GM12878 (cell line): ENCODE results near the gene BSN. TPM values are rescaled to one million over a fixed set of nuclear protein-coding genes. Genes with fewer than 3 reads are reported as not detected.

ENCODE experiments used
- ATAC-seq: fragments of 200-7000 bp; cut with Tn5 transposase; 3 replicates; pipeline ENCODE4 v1.9.1; 2020; ENCODE audit warnings: mild to moderate bottlenecking, moderate library complexity
- BruUV-seq: library from RNA; stranded (reverse); fragments of 400-500 nt; replicated peaks from 2 replicates; lab custom pipeline; 2021; lab: Mats Ljungman, UMichigan
- CTCF ChIA-PET: fragments of 300-600 bp; sonication (Branson Sonifier 250); formaldehyde crosslinking; extraction: SDS; loops from one replicate; lab custom pipeline; 2021; ENCODE audit warnings: inconsistent platforms; lab: Yijun Ruan, JAX
- POLR2A ChIA-PET: fragments of 350-600 bp; formaldehyde crosslinking; extraction: SDS; loops from one replicate; lab custom pipeline; 2021; ENCODE audit warnings: inconsistent platforms; lab: Charles Lee
- RAD21 ChIA-PET: fragments of 300-600 bp; sonication (Branson Sonifier 250); formaldehyde crosslinking; loops from one replicate; lab custom pipeline; 2023; ENCODE audit warnings: antibody characterized with exemption; ENCODE audit not compliant: unreplicated experiment; lab: Charles Lee
- SMC1A ChIA-PET: fragments of 300-600 bp; sonication (Branson Sonifier 250); formaldehyde crosslinking; loops from one replicate; lab custom pipeline; 2023; ENCODE audit not compliant: unreplicated experiment, uncharacterized antibody; lab: Charles Lee
- DNase-seq: peaks from one replicate; pipeline ENCODE4 v3.0.0-alpha.2; 2011; ENCODE audit warnings: low read depth, low spot score
- FAIRE-seq: peaks from 3 replicates; lab custom pipeline; 2011; peaks lifted over from hg19 to GRCh38; lab: Jason Lieb, UNC
- H2AFZ ChIP-seq: 2 replicates; pipeline ENCODE4 v1.6.0; 2011; ENCODE audit warnings: low read depth, low read length, control low read depth; ENCODE audit not compliant: control insufficient read depth
- H3K27ac ChIP-seq: 2 replicates; pipeline ENCODE4 v1.5.1; 2011; ENCODE audit warnings: control low read depth; ENCODE audit not compliant: control insufficient read depth, insufficient read depth
- H3K27me3 ChIP-seq, 2 experiments: replicated peaks in 1 of 2; 2 replicates each; pipeline versions ENCODE4 v1.6.0 to v1.6.1; 2011; ENCODE audit warnings: low read length in 1 of 2; ENCODE audit not compliant: control insufficient read depth in 2 of 2, insufficient read depth in 2 of 2
- H3K36me3 ChIP-seq, 2 experiments: 2 replicates each; pipeline ENCODE4 v1.5.1; 2011; ENCODE audit warnings: low read length in 1 of 2; ENCODE audit not compliant: control insufficient read depth in 2 of 2, insufficient read depth in 2 of 2
- H3K4me1 ChIP-seq: 2 replicates; pipeline ENCODE4 v1.6.1; 2011; ENCODE audit warnings: mild to moderate bottlenecking, low read length, moderate library complexity, mixed read lengths; ENCODE audit not compliant: control insufficient read depth, insufficient read depth
- H3K4me2 ChIP-seq: 2 replicates; pipeline ENCODE4 v1.6.0; 2011; ENCODE audit warnings: control low read depth; ENCODE audit not compliant: control insufficient read depth, insufficient read depth
- H3K4me3 ChIP-seq: fragments of 200-600 bp; sonication (generic); 2 replicates; pipeline ENCODE4 v1.5.1; 2016
- H3K79me2 ChIP-seq: 2 replicates; pipeline ENCODE4 v1.6.0; 2011; ENCODE audit warnings: low read length; ENCODE audit not compliant: control insufficient read depth, insufficient read depth
- H3K9ac ChIP-seq: 2 replicates; pipeline ENCODE4 v1.8.0; 2011; ENCODE audit warnings: low read length, control low read depth, mixed read lengths; ENCODE audit not compliant: control insufficient read depth, insufficient read depth
- H3K9me3 ChIP-seq: replicated peaks from 3 replicates; pipeline ENCODE4 v1.5.1; 2011; ENCODE audit warnings: mild to moderate bottlenecking, low read length; ENCODE audit not compliant: control insufficient read depth, insufficient read depth
- H4K20me1 ChIP-seq: 2 replicates; pipeline ENCODE4 v1.6.0; 2011; ENCODE audit not compliant: control insufficient read depth, insufficient read depth
- ATF2 ChIP-seq: IDR thresholded peaks from 2 replicates; pipeline ENCODE4 v1.6.1; 2012; ENCODE audit warnings: low read length, inconsistent platforms
- CHD1 ChIP-seq: IDR thresholded peaks from 2 replicates; pipeline ENCODE4 v1.6.1; 2012; ENCODE audit warnings: low read depth, low read length, improper control_type of control experiment
- FOS ChIP-seq: IDR thresholded peaks from 3 replicates; pipeline ENCODE4 v1.6.1; 2011; ENCODE audit warnings: borderline replicate concordance; ENCODE audit not compliant: insufficient read length; ENCODE audit errors: extremely low read depth
- IRF5 ChIP-seq: fragments of 450-650 bp; IDR thresholded peaks from 2 replicates; pipeline ENCODE4 v1.6.1; 2017; ENCODE audit warnings: borderline replicate concordance
- MEF2A ChIP-seq: IDR thresholded peaks from 2 replicates; pipeline ENCODE4 v1.6.1; 2011; ENCODE audit warnings: low read depth, mild to moderate bottlenecking, low read length, moderate library complexity; ENCODE audit not compliant: insufficient read depth
- MTA2 ChIP-seq: fragments of 450-650 bp; IDR thresholded peaks from 2 replicates; pipeline ENCODE4 v1.6.1; 2016; ENCODE audit warnings: low read depth, mild to moderate bottlenecking, moderate library complexity
- MXI1 ChIP-seq: fragments of 150-350 bp; IDR thresholded peaks from 2 replicates; pipeline ENCODE4 v1.6.1; 2011; ENCODE audit warnings: low read depth, mild to moderate bottlenecking, inconsistent platforms, low read length, improper control_type of control experiment
- MYC ChIP-seq: IDR thresholded peaks from 2 replicates; pipeline ENCODE4 v1.6.1; 2011; ENCODE audit warnings: mild to moderate bottlenecking, low read length, moderate library complexity, inconsistent platforms; ENCODE audit not compliant: insufficient read depth, insufficient replicate concordance, insufficient read length, severe bottlenecking
- POLR2A ChIP-seq: IDR thresholded peaks from 2 replicates; pipeline ENCODE4 v1.6.1; 2011; ENCODE audit warnings: low read depth, mild to moderate bottlenecking, low read length
- POLR2AphosphoS5 ChIP-seq: IDR thresholded peaks from 2 replicates; pipeline ENCODE4 v1.6.1; 2011; ENCODE audit warnings: mild to moderate bottlenecking, low read length, inconsistent platforms
- YBX1 ChIP-seq: fragments of 450-650 bp; IDR thresholded peaks from 2 replicates; pipeline ENCODE4 v1.6.1; 2016; ENCODE audit warnings: antibody characterized with exemption
- ZBTB4 ChIP-seq: fragments of 450-650 bp; formaldehyde crosslinking; IDR thresholded peaks from 2 replicates; pipeline ENCODE4 v1.4.0; 2022; ENCODE audit warnings: mild to moderate bottlenecking, moderate library complexity
- WGBS: methylation state at CpG from one replicate; pipeline ENCODE4 v1.1.6; 2016; ENCODE audit warnings: low lambda C conversion rate; ENCODE audit not compliant: insufficient replicate concordance, insufficient coverage; ENCODE audit errors: missing lambda C conversion rate; 5-methylcytosine and 5-hydroxymethylcytosine counted together
- in situ Hi-C: fragments of 300-500 bp; cut with MboI; formaldehyde crosslinking; loops from 9 replicates; pipeline ENCODE4 v1.14.3; 2018; ENCODE audit warnings: mixed read lengths
- intact Hi-C: fragments of 100-400 bp; cut with micrococcal nuclease; formaldehyde crosslinking; loops from one replicate; pipeline ENCODE4 v1.14.2; 2022; ENCODE audit not compliant: unreplicated experiment
- polyA plus RNA-seq, 11 experiments: library from polyadenylated mRNA; depleted of rRNA in 4 of 11; unstranded in 6 of 11; stranded (reverse) in 5 of 11; fragments of >200 nt; fragmentation: Nextera tagmentation in 4 of 11; fragmentation: Illumina TruSeq in 1 of 11; extraction: Ambion mirVana in 4 of 11; extraction: Trizol in 1 of 11; gene quantifications; 1 replicate in 1 of 11; 2 replicates in 10 of 11; pipeline versions ENCODE4 v1.2.1 to v1.2.3, GENCODE V29; 2011 to 2016; ENCODE audit warnings: inconsistent platforms in 2 of 11, missing spikeins in 2 of 11, low read depth in 1 of 11
- total RNA-seq, 4 experiments: library from RNA; depleted of rRNA in 3 of 4; stranded (reverse); fragments of >200 nt in 3 of 4; fragmentation: Illumina TruSeq in 1 of 4; extraction: Trizol in 1 of 4; gene quantifications; 2 replicates each; pipeline versions ENCODE4 v1.2.1 to v1.2.3, GENCODE V29; 2013 to 2021

BSN gene
- total and polyA plus RNA-seq, 10 of the 15 experiments (the other 5 are each of a cell fraction or from before 2014, with no cell fraction given) = under 0.01 to 0.19 (median 0.05) TPM; not detected in 1

- peaks cover 0 to 5% of the 10 kb centered on the region in 2 experiments; a peak in 3 of 4 replicates for H3K36me3 ChIP-seq
- intact Hi-C loops (no loop called here), in situ Hi-C loops (no loop called here)
- H3K27me3 ChIP-seq = no peaks in the 10 kb centered on the region
- H3K27ac ChIP-seq = no peak overlapping the region
- H3K79me2 ChIP-seq = no peaks in the 10 kb centered on the region
- no peak overlapping the region for H3K4me3 ChIP-seq
- TF ChIP-seq MYC = no peak
- TF ChIP-seq MEF2A = no peak
- no peak for TF ChIP-seq ATF2
- TF ChIP-seq MXI1 = no peak
- TF ChIP-seq POLR2A = no peak; the same call in 1 of the 2 replicates
- no peak for TF ChIP-seq FOS
- TF ChIP-seq ZBTB4 (CRISPR knock-in tag) = no peak
- TF ChIP-seq YBX1 = no peak
- TF ChIP-seq CHD1 = no peak
- TF ChIP-seq MTA2 = no peak
- no peak for TF ChIP-seq POLR2AphosphoS5
- no peak for TF ChIP-seq IRF5
- H2AFZ ChIP-seq = no peak overlapping the region
- ChIA-PET SMC1A (no interaction called here), CTCF (no interaction called here), RAD21 (no interaction called here), POLR2A (no interaction called here)
- no peak overlapping the region for H3K9ac ChIP-seq
- no peak overlapping the region for H3K4me2 ChIP-seq
- H4K20me1 ChIP-seq = no peaks in the 10 kb centered on the region
- no peaks in the 10 kb centered on the region for H3K4me1 ChIP-seq
- H3K9me3 ChIP-seq = no peaks in the 10 kb centered on the region
- no peak for FAIRE-seq
- no peak for DNase-seq
- ATAC-seq = no peak
- no TSS peak for BruUV-seq
- 73% methylated on average over 8 of the region's 8 CpGs for WGBS
Observed at GRCh38 chr3:49700014-49700413, 145.7 kb downstream of the BSN start.
